Right atrium auricular region (tissue), 2 donors: ENCODE data around the gene DHRS4. TPM values are rescaled to one million over a fixed set of nuclear protein-coding genes. Genes with fewer than 3 reads are reported as not detected.

Source experiments
- DNase-seq: peaks from one replicate; pipeline ENCODE4 v3.0.0-alpha.2; 2019; ENCODE audit warnings: low spot score
- H3K27ac ChIP-seq, 2 donors: fragments of 200-600 bp; sonication (generic); 1 replicate in 1 of 2; 2 replicates in 1 of 2; pipeline ENCODE4 v1.5.1; 2016 to 2019
- H3K27me3 ChIP-seq, 2 donors: fragments of 200-600 bp; sonication (generic); one replicate each; pipeline versions ENCODE4 v1.5.1 to v1.6.0; 2017 to 2019
- H3K36me3 ChIP-seq: fragments of 200-600 bp; sonication (generic); one replicate; pipeline ENCODE4 v1.5.1; 2016
- H3K4me1 ChIP-seq, 2 donors: fragments of 200-600 bp; sonication (generic); one replicate each; pipeline versions ENCODE4 v1.5.1 to v1.6.0; 2017 to 2019
- H3K4me3 ChIP-seq, 2 donors: fragments of 200-600 bp; sonication (generic); 1 replicate in 1 of 2; 2 replicates in 1 of 2; pipeline ENCODE4 v1.5.1; 2017 to 2019; ENCODE audit warnings: mild to moderate bottlenecking in 1 of 2, moderate library complexity in 1 of 2
- H3K9me3 ChIP-seq, 2 donors: fragments of 200-600 bp; sonication (generic); one replicate each; pipeline ENCODE4 v1.5.1; 2019
- CTCF ChIP-seq, 2 donors: fragments of 200-600 bp; sonication (generic); IDR thresholded peaks; one replicate each; pipeline ENCODE4 v1.5.1; 2019; ENCODE audit warnings: antibody characterized with exemption in 2 of 2
- total RNA-seq, 2 donors: library from RNA; depleted of rRNA; stranded (reverse); fragments of >200 nt; gene quantifications; one replicate each; pipeline ENCODE4 v1.1.0, GENCODE V29; 2016

The DHRS4 gene
- total RNA-seq, 2 donors from 2014 or later = 29.6 to 38.8 TPM

GRCh38 chr14:23916446-23916845, 37.1 kb upstream of the DHRS4 start:
- H3K27me3 ChIP-seq = no peaks in the 10 kb centered on the region
- no peak overlapping the region for H3K4me3 ChIP-seq
- no peaks in the 10 kb centered on the region for H3K36me3 ChIP-seq
- no peak for TF ChIP-seq CTCF (IDR thresholded peaks at IDR 0.05)
- DNase-seq = peak; percentile 54
- H3K9me3 ChIP-seq = peaks cover 0 to 7% of the 10 kb centered on the region in 2 donors
- peaks cover 0 to 11% of the 10 kb centered on the region in 2 donors for H3K4me1 ChIP-seq
- H3K27ac ChIP-seq = peak overlapping the region; percentile 48 to 72

GRCh38 chr14:23922545-23922944, 31.0 kb upstream of the DHRS4 start:
- TF ChIP-seq CTCF (IDR thresholded peaks at IDR 0.05) = no peak
- DNase-seq = no peak
- Histone ChIP-seq H3K27me3 (no peaks in the 10 kb centered on the region), H3K27ac (no peak overlapping the region), H3K36me3 (no peaks in the 10 kb centered on the region), H3K9me3 (peaks cover 0 to 5% of the 10 kb centered on the region in 2 donors), H3K4me1 (no peaks in the 10 kb centered on the region), H3K4me3 (no peak overlapping the region)

GRCh38 chr14:23925523-23926075, 28.0 kb upstream of the DHRS4 start:
- Histone ChIP-seq H3K9me3 (no peaks in the 10 kb centered on the region), H3K4me1 (peaks cover 0 to 7% of the 10 kb centered on the region in 2 donors), H3K36me3 (no peaks in the 10 kb centered on the region), H3K27ac (no peak overlapping the region), H3K27me3 (no peaks in the 10 kb centered on the region), H3K4me3 (no peak overlapping the region)
- TF ChIP-seq CTCF (IDR thresholded peaks at IDR 0.05) = no peak
- no peak for DNase-seq

- no peak for TF ChIP-seq CTCF (IDR thresholded peaks at IDR 0.05)
- Histone ChIP-seq H3K27me3 (no peaks in the 10 kb centered on the region), H3K4me1 (peaks cover 0 to 7% of the 10 kb centered on the region in 2 donors), H3K27ac (no peak overlapping the region), H3K4me3 (no peak overlapping the region), H3K9me3 (no peaks in the 10 kb centered on the region), H3K36me3 (no peaks in the 10 kb centered on the region)
- DNase-seq = no peak
Observed at GRCh38 chr14:23926543-23926942, 27.0 kb upstream of the DHRS4 start.

- TF ChIP-seq CTCF (IDR thresholded peaks at IDR 0.05) = no peak
- no peak overlapping the region for H3K4me3 ChIP-seq
- no peaks in the 10 kb centered on the region for H3K27me3 ChIP-seq
- H3K36me3 ChIP-seq = no peaks in the 10 kb centered on the region
- DNase-seq = no peak
- peaks cover 0 to 7% of the 10 kb centered on the region in 2 donors for H3K4me1 ChIP-seq
- H3K27ac ChIP-seq = no peak overlapping the region
- H3K9me3 ChIP-seq = no peaks in the 10 kb centered on the region
Observed at GRCh38 chr14:23929136-23929535, 24.4 kb upstream of the DHRS4 start.

- Histone ChIP-seq H3K9me3 (no peaks in the 10 kb centered on the region), H3K27me3 (no peaks in the 10 kb centered on the region), H3K27ac (no peak overlapping the region), H3K36me3 (no peaks in the 10 kb centered on the region), H3K4me3 (no peak overlapping the region), H3K4me1 (peaks cover 0 to 7% of the 10 kb centered on the region in 2 donors)
- peak; percentile 90 to 93 for TF ChIP-seq CTCF (IDR thresholded peaks at IDR 0.05)
- peak; percentile 85 for DNase-seq
Observed at GRCh38 chr14:23929822-23930294, 23.7 kb upstream of the DHRS4 start.
